ENCODE measurements around the gene LIN7A. TPM values are rescaled to one million over a fixed set of nuclear protein-coding genes. Genes with fewer than 3 reads are reported as not detected.

The LIN7A gene, protein sequence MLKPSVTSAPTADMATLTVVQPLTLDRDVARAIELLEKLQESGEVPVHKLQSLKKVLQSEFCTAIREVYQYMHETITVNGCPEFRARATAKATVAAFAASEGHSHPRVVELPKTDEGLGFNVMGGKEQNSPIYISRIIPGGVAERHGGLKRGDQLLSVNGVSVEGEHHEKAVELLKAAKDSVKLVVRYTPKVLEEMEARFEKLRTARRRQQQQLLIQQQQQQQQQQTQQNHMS
- total RNA-seq, result 4.3 TPM

DNA sequence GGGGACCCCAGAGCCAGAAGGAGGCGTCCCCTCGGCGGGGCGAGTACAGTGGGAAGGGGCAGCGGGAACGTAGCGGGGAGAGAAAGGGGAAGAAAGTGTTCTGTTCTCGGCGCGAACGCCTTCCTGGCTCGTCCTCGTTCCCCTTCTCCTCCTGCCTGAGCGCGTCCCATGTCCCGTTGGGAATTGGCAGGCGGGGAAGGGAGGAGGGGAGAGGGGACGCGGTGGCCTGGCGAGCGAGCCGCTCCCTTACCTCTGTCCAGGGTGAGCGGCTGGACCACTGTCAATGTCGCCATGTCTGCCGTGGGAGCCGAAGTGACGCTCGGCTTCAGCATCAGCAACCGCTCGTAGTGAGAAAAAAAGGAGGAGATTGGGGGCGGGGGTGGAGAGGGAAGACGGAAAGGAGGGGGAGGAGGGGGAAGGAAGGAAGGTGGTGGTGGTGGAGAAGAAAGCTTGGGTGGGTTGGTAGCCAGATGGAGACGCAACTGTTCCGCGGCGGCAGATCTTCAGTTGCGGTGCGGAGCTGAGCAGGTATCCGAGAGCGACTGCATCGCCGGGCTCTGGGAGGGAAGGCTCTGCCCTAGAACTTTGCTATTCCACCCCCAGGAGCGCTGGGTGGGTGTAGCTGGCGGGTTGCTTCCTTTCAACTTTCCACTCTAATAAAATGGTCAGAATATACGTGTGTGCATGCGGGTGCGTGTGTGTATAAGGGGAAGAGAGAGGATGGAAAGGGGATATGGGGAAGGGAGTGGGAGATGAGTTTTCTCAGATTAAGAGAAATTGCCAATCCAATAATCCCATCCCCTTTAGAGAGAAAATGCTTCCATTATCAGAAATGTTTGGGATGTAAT is at the start of gene LIN7A:
TSS of gene LIN7A (minus strand) at position 544 of the 848 bp plus-strand sequence. CDS start at position 332, 212 bp downstream.
- DNase-seq, result no peak

DNA sequence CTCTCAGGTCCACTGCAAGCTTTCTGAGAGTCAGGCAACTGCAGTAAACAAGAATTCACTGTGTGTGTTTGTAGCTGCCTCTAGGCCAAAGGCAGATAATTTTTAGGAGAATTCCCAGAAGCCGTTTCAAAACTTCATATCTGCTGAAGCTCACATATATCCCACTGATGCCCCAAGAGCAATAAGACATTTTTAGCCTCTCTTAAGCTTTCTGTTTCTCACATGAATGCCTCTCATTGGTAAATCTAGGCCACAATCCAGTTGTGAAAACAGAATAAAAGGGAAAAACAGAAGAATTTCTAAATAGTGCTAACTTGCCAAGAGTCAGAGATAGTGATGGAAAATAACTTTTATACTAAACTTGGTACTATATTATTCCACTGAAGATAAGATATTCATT is 48.5 kb upstream of the LIN7A start:
- no peak for DNase-seq

DNA sequence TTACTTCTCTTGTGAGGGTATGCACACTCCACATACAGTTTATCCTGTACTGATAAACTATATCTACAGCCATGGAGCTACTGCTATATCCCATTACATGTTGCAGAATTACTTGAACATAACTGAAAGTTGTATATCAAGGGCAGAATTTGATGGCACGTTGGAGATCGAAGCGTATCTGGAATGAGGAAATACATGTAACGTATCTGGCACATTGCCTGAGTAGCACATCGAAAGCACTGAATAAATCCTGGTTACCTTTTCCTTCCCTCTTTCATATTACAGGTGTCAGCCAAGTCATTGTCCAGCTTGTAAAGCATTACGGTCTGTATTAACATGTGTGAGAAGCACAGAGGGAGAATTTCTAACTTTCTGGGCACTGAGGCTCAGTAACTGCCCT is 42.1 kb upstream of the LIN7A start:
- no peak for DNase-seq

DNA sequence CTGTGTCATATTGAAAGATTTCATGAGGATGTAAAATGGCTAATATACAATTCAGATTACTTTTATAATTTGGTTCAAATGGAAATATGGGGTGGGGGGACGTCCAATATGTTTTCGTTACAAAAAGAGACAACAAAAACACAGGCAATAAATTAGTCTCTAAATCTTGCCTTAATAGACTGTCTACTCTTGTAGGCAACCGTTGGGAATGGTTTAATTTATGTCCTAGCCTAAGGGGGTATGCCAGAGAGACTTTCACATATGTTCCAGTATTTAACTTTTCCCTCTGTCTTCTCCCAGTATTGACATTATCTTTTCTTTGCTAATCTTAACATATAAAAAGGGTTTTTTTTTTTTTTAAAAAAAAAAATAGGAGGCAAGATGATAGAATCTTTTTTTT is 41.5 kb upstream of the LIN7A start:
- DNase-seq, result no peak

DNA sequence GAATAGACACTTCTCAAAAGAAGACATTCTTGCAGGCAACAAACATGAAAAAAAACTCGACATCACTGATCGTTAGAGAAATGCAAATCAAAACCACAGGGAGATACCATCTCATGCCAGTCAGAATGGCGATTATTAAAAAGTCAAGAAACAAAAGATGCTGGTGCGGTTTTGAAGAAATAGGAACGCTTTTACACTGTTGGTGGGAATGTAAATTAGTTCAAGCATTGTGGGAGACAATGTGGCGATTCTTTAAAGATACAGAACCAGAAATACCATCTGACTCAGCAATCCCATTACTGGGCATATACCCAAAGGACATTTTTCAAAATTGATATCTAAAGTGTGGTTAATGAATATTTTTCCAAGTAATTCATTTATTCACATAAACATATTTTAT is 39.6 kb upstream of the LIN7A start:
- no peak for DNase-seq

DNA sequence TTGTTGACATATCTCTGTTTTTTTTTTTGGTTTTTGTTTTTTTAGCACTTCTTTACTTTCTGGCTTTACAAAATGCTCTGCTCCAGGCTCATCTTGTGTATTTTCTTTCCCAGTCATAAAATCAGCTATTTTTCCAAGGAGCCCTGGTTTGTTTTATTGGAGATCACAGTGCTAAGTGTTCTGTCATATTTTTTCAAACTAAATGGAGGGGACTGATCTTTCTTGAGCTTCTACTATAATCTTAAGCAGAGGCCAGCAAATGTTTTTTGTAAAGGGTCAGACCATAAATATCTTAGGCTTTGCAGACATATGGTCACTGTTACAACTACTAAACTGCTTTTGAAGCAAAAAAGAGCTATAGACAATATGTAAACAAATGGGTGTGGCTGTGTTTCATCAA is 30.6 kb upstream of the LIN7A start:
- DNase-seq, result no peak

DNA sequence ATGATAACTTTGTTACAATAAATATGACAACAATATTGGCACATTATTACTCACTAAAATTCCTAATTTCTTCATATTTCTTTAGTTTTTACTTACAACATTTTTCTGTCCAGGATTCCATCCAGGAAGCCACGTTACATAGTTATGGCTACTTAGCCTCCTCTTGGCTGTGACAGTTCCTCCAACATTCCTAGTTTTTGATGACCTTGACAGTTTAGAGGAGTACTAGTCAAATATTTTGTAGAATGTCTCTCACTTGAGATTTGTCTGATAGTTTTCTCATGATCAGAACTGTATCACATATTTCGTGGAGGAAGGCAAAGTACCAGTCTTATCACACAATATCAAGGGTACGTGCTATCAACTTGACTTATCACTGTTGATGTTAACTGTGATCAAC is 29.8 kb upstream of the LIN7A start:
- no peak for DNase-seq

DNA sequence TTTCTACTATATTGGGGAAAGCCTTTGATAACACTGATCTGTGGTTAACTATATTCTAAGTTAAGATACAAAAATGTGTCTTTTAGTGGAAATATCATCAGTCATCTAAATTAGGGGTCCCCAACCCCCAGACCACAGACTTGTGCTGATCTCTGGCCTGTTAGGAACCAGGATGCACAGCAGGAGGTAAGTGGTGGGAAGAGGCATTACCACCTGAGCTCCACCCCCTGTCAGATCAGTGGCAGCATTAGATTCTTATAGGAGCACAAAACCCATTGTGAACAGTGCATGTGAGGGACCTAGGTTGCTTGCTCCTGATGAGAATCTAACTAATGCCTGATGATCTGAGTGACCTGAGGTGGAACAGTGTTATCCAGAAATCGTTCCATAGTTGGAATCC is 28.3 kb upstream of the LIN7A start:
- no peak for DNase-seq

DNA sequence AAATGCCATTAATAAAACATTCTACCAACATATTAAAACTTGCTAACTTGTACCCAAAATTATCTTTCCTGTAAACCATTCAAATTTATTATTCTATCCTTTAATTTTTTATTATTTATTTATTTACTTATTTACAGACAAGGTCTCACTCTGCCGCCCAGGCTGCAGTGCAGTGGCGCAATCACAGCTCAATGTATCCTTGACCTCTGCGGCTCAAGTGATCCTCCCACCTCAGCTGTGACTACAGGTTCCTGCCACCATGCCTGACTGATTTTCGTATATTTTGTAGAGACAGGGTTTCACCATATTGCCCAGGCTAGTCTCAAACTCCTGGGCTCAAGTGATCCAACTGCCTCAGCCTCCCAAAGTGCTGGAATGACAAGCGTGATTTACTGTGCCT is 20.4 kb upstream of the LIN7A start:
- no peak for DNase-seq

DNA sequence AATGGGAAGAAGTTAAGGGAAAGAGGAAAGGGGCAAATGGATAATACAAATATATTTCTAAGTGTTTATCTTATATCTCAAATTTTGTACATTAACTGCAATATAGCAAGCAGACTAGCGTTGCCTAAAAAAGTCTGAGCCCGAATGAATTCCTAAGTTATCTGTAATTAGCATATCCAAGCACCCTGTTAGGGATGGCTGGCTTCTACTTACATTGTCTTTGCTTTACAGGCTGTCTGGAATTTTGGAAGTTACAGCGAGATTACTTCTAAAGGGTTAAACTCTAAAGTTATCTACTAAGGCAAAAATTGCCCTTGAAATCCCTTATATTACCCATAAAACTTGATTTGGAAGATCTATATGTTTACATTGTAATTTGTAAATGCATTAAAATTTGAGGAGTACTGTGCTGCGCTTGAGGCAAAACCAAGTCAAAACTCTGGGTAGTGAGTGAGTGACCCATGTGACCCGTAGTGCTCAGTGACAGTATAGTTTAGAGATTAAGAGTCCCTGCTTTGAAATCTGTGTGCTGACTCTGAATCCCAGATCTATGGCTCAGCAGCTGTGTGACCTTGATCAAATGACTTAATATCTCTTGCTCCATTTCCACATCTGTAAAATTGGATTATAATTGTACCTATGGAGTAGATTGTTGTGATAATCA is 17.3 kb upstream of the LIN7A start:
- DNase-seq, result no peak

DNA sequence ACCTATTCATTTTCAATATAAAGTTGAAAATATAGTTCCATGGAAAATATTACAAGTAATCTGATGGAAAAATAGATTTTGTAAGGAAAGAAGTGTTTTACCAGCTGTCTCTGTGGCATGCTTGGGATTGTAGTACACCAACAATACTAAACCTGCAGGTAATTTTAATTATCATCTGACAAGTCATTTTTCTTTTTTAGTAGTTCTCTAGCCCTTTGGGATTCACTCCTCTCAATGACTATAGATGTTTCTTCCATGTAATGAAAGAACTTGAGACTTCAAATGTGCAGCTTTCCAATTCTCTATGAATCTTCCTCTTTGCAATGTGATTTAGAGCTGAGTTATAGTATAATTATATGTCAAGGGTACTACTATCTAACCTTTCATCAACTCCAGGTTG is 14.7 kb upstream of the LIN7A start:
- no peak for DNase-seq

DNA sequence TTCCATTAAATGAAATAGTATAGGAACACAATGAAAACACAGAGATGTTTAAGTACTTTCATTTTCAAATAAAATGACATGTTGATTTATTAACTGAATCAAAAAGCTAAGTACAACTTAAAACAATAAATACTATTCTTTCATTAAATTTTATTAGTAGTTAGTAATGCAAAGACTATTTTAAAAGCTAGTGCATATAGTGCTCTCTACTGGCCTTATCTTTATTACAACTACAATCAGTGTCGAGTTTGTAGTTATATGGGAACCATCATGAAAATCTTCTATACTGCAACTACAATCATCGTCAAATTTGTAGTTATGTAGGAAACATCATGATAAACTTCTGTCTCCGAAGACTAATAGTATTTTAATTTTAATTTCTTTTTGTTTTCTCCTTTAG is 8.9 kb upstream of the LIN7A start:
- DNase-seq, result no peak

DNA sequence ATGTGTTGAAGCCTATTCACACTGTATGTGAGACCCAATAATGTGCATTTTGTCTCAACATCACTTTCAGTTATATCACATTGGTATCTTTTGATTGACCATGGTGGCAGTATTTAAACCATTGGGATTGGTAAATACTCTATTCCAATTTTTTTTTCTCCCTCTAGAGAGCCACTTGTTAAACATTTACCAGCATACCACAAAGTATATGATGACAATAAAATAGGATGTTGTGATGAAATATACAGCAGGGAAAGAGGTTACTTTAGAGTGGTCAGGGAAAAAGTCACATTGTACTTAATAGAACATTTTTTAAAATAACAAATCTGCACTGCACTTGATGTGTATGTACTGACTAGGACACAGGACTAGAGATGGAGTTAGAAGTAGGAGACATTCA is 5.6 kb upstream of the LIN7A start:
- DNase-seq, result no peak

DNA sequence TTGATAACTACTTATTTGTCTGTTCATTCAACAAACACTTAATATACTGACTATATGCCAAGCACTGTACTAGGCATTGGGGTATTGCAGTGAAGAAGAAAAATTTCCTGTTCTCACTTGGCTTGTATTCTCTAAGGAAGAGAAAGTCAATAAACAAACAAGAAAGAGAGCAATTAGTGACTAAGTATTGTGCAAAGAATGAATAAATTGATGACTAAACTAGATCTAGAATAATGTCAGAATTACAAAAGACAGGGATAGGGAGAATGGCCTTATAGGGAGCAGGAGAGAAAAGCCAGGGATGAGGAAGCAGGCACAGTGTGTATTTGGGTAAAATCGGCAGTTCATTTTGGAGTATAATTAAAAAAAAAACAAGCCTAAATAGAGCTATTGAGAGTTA is 4.2 kb upstream of the LIN7A start:
- no peak for DNase-seq

DNA sequence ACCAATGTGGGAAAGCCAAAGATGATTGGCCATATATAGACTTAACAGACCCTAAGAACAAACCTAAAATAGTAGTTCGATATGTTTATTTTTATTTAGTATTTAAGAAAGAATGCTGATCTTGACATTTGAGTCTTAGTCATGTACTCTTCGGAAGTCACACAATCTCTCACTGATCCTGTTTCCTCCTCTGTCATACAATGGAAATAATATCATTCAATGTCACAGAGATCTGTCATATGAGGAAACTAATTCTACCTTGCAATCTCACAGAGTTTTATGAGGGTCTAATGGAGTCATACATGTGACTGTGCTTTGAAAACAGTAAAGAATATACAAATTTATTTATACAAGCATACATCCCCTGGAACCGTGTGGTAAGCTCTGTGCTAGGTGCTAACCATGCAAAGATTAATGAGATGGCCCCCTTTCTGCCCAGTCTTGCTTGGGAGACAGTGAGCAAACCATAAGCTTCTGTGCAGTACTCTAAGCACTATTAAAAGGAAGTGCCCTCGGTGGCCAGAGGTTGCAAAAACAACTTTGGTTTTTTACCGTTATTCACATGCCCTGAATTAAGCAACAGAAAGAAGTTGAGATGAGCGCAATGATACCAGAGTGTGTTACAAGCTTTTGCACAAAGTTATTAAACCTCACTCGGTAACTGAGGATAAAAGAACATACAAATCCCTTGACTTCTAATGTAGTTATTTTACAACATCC is 1.7 kb upstream of the LIN7A start:
- no peak for DNase-seq

DNA sequence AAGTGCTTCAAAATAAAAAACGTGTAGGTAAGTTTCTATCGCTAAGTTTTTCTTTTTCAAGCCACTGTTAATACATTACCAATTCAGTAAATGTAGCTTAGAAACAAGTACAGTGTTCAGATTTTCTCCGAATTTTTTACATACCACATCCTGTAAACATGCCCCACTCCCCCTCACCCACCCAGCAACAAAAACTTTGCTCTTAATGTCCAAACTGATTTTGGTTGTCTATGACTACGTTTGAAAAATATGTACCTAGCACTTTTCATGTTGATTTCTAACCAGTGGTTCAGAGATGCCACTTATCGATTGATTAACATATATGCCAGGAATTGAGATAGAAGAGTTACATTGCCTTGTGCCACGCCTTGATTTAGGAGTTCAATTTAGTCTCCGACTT is 663 bp upstream of the LIN7A start:
- DNase-seq, result no peak

DNA sequence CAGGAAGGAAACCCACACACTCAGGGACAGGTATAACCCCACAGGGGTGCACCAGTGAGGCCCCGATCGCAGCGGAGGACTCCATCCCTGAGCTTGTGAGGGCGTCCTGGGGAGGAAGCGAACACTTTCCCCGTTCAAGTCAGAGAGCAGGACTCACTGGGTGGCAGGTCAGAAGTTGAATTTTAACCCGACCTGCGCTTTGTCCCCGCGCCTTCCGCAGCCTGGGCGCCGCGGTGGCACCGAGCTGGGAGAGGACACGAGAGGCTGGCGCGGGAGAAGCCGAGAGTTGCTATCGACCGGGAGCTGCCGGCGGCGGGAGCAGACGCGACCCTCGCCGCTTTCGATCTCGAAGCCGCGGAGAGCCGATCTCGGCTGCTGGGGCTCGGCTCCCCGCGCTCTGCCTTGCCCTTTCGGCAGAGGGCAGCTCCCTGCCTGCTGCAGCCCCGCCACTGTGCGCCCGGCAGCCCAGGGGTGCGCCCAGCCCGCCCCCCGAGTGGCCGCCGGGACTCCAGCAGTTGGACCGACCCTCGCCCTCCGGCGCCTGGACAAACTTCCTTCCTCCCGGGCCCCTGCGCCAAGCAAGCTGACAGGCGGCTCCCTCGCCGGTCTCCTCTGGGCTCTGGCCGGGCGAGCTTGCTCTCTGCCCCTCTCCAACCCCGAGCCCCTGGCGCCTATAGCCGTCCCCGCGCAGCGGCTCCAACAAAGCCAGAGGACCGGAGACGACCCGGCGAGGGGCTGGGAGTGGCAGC is 918 bp downstream of the LIN7A start:
- peak; percentile 71 for DNase-seq

DNA sequence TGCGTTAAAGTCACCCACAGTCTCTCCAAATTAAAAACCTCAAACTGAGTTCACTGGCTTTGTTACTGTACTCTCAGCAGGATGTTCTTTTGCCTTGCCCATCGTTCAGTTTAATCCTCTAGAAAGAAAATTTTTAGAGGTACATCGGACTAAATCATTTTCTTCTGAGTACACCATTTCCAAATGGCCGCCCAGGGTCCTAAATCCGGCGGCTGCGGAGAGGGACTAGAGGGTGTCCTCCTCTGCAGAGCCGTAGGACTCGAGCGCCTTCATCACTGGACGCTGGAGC is 1.4 kb downstream of the LIN7A start:
- DNase-seq, result no peak

DNA sequence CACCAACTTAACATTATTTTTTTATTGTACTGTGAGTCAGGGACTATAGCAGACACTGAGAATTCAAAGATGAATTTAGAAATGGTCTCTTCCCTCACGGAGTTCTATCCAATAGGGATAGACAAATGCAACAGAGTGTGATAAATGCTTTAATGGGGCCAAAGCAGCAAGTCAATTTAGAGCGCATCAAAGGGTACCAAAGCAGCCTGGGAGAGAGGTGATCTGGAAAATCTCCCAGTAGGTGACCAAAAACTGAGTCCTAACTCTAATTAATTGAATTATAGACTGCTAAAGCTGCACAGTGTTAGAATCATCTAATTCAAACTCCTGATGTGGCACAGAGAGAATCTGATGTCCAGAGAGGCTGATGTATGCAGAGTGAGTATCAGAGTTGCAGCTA is 2.6 kb downstream of the LIN7A start:
- DNase-seq, result no peak

DNA sequence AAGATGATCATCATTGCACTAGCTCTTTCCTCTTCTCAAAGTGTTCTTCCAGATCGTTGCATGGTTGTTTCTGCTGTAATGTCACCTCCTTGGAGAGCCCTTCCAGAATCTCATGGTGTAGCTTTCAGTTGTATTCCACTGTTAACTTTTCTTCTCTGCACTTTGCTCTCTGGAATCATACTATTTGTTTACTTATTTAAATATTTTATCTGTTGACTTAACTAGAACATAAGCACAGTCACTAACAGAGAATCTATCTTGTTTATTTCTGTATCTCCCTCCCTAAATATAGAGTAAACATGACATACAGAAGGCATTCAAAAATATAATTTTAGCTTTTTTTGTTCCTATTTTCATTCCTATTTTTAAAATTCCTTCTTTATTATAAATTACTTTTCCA is 11.8 kb downstream of the LIN7A start:
- no peak for DNase-seq

DNA sequence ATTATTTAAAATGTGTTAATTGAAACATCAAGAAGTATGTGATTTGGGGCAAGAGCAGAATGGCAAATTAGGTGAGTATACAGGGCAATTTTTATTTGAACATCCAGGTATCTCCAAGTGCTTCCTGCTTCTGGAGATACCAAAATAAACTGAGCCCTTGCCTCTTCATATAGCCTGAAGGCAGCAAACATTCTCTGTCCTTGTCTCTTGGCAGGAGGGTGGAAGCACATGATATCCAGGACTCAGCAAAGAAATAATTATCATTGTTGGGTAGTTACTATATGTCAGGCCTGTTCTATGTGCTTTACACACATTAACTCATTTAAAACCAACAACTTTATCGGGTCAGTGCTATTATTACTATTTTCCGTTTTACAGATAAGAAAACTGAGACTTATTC is 12.5 kb downstream of the LIN7A start:
- DNase-seq, result no peak

DNA sequence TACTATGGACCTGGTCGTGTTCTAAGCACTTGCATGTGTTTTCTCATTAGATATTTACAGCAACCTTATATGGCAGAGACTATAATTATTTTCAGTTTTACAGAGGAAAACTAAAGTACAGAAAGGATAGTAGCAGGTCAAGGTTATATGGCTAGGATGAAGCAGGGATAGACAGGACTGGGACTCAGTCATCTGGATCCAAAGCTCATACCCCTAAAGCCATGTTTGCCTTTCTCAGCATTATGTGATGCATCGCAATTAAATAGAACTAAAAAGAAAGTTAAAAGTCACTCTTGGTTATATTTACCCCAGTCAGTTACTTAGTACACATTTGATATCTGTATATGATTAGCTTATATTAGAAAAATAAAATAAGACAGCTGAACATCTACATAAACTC is 13.3 kb downstream of the LIN7A start:
- DNase-seq, result no peak

Data from tongue (tissue), 2 donors.